Suprapubic skin (tissue), 4 donors: Measurements from ENCODE around the gene ENO2. TPM values are rescaled to one million over a fixed set of nuclear protein-coding genes. Genes with fewer than 3 reads are reported as not detected.
A peak's percentile ranks its signal among the peaks of the same experiment; 100 is the strongest.

ENCODE experiments used
- DNase-seq, 2 donors: peaks; one replicate each; pipeline ENCODE4 v3.0.0-alpha.2; 2019; ENCODE audit warnings: low spot score in 2 of 2
- H3K27ac ChIP-seq: fragments of 200-600 bp; sonication (generic); one replicate; pipeline ENCODE4 v1.5.1; 2019
- H3K27me3 ChIP-seq: fragments of 200-600 bp; sonication (generic); one replicate; pipeline ENCODE4 v1.5.1; 2019
- H3K36me3 ChIP-seq: fragments of 200-600 bp; sonication (generic); one replicate; pipeline ENCODE4 v1.5.1; 2019
- H3K4me1 ChIP-seq: fragments of 200-600 bp; sonication (generic); one replicate; pipeline ENCODE4 v1.5.1; 2019
- H3K4me3 ChIP-seq: fragments of 200-600 bp; sonication (generic); one replicate; pipeline ENCODE4 v1.5.1; 2019; ENCODE audit warnings: mild to moderate bottlenecking
- H3K9me3 ChIP-seq: fragments of 200-600 bp; sonication (generic); one replicate; pipeline ENCODE4 v1.5.1; 2019
- CTCF ChIP-seq, 2 donors: fragments of 200-600 bp in 1 of 2; fragments of 450-650 bp in 1 of 2; sonication (generic) in 1 of 2; IDR thresholded peaks; one replicate each; pipeline ENCODE4 v1.5.1; 2016 to 2019; ENCODE audit warnings: antibody characterized with exemption in 2 of 2, mild to moderate bottlenecking in 1 of 2, moderate library complexity in 1 of 2
- EP300 ChIP-seq: sonication (generic); formaldehyde crosslinking; IDR thresholded peaks from one replicate; pipeline ENCODE4 v1.6.1; 2017; ENCODE audit warnings: antibody characterized with exemption
- POLR2A ChIP-seq, 2 donors: fragments of 450-650 bp; IDR thresholded peaks; one replicate each; pipeline ENCODE4 v1.6.1; 2017; ENCODE audit warnings: antibody characterized with exemption in 2 of 2, mild to moderate bottlenecking in 2 of 2, moderate library complexity in 2 of 2
- POLR2AphosphoS5 ChIP-seq, 3 donors: sonication (generic); formaldehyde crosslinking; IDR thresholded peaks; one replicate each; pipeline ENCODE4 v1.6.1; 2017; ENCODE audit warnings: antibody characterized with exemption in 3 of 3
- WGBS: methylation state at CpG from one replicate; pipeline ENCODE4 v1.1.5; 2018; 5-methylcytosine and 5-hydroxymethylcytosine counted together
- total RNA-seq, 4 donors: library from RNA; depleted of rRNA; stranded (reverse); fragments of >200 nt; gene quantifications; one replicate each; pipeline ENCODE4 v1.1.0, GENCODE V29; 2016

Gene ENO2
- total RNA-seq, 4 donors from 2014 or later, result 1.3 to 15.4 (median 6.9) TPM

- TF ChIP-seq CTCF (IDR thresholded peaks at IDR 0.05) (no peak), EP300 (no peak), POLR2AphosphoS5 (IDR thresholded peaks at IDR 0.05) (no peak), POLR2A (IDR thresholded peaks at IDR 0.05) (no peak)
- Histone ChIP-seq H3K4me3 (peak overlapping the region; percentile 44), H3K4me1 (peaks cover 12% of the 10 kb centered on the region), H3K36me3 (peaks cover 7% of the 10 kb centered on the region), H3K27ac (peak overlapping the region; percentile 63), H3K27me3 (no peaks in the 10 kb centered on the region), H3K9me3 (no peaks in the 10 kb centered on the region)
- peak in 1 of 2 donors; percentile 77 for DNase-seq
- 75% methylated on average over 20 of the region's 22 CpGs for WGBS
These were observed 37.9 kb downstream of the ENO2 start for GRCh38 chr12:6952121-6952862.

GRCh38 chr12:6952863-6953441 is 38.6 kb downstream of the ENO2 start:
- Histone ChIP-seq H3K4me3 (peak overlapping the region; percentile 44), H3K27ac (peak overlapping the region; percentile 55), H3K4me1 (peaks cover 17% of the 10 kb centered on the region), H3K36me3 (peaks cover 7% of the 10 kb centered on the region), H3K27me3 (no peaks in the 10 kb centered on the region), H3K9me3 (no peaks in the 10 kb centered on the region)
- 85% methylated on average over 12 of the region's 15 CpGs for WGBS
- TF ChIP-seq EP300 (no peak), POLR2A (IDR thresholded peaks at IDR 0.05) (no peak), CTCF (IDR thresholded peaks at IDR 0.05) (no peak), POLR2AphosphoS5 (IDR thresholded peaks at IDR 0.05) (no peak)
- DNase-seq, result no peak

GRCh38 chr12:6953442-6954315 is 39.3 kb downstream of the ENO2 start:
- peak overlapping the region; percentile 44 for H3K4me3 ChIP-seq
- H3K9me3 ChIP-seq, result no peaks in the 10 kb centered on the region
- peak; percentile 75 to 79 for DNase-seq
- peak overlapping the region; percentile 55 for H3K27ac ChIP-seq
- H3K36me3 ChIP-seq, result peaks cover 7% of the 10 kb centered on the region
- WGBS, result 65% methylated on average over 21 of the region's 24 CpGs
- peaks cover 25% of the 10 kb centered on the region for H3K4me1 ChIP-seq
- TF ChIP-seq POLR2A (IDR thresholded peaks at IDR 0.05) (no peak), EP300 (no peak), POLR2AphosphoS5 (IDR thresholded peaks at IDR 0.05) (no peak), CTCF (IDR thresholded peaks at IDR 0.05) (no peak)
- H3K27me3 ChIP-seq, result no peaks in the 10 kb centered on the region

- Histone ChIP-seq H3K36me3 (peaks cover 7% of the 10 kb centered on the region), H3K27ac (no peak overlapping the region), H3K27me3 (no peaks in the 10 kb centered on the region), H3K4me1 (peaks cover 32% of the 10 kb centered on the region), H3K4me3 (no peak overlapping the region), H3K9me3 (no peaks in the 10 kb centered on the region)
- 78% methylated on average over 13 of the region's 21 CpGs for WGBS
- DNase-seq, result no peak
- no peak for TF ChIP-seq EP300
- TF ChIP-seq CTCF (IDR thresholded peaks at IDR 0.05), result no peak
- TF ChIP-seq POLR2A (IDR thresholded peaks at IDR 0.05), result no peak
- TF ChIP-seq POLR2AphosphoS5 (IDR thresholded peaks at IDR 0.05), result no peak
These were observed 40.1 kb downstream of the ENO2 start for GRCh38 chr12:6954316-6955107.
